Skin of body (tissue), 2 donors: ENCODE data around the gene GGA1. TPM values are rescaled to one million over a fixed set of nuclear protein-coding genes. Genes with fewer than 3 reads are reported as not detected.
"Not testable (repeated sequence)": the region's sequence is repeated elsewhere in the genome, so short reads cannot be mapped to it uniquely, and the experiment has no call there.

Source experiments
- DNase-seq: peaks from one replicate; lab custom pipeline; 2025; lab: John Stamatoyannopoulos, UW
- total RNA-seq: library from RNA; depleted of rRNA; stranded (reverse); fragments of >200 nt; gene quantifications from one replicate; pipeline ENCODE4 v1.2.3, GENCODE V29; 2014

GGA1 gene
- total RNA-seq, 1 donor from 2014 or later = 29.9 TPM

GRCh38 chr22:37569921-37570660 lies 38.5 kb upstream of the GGA1 start:
- DNase-seq = no peak

GRCh38 chr22:37570661-37570976 lies 38.0 kb upstream of the GGA1 start:
- DNase-seq = no peak

- DNase-seq = no peak
Measured at GRCh38 chr22:37571258-37571991, 37.2 kb upstream of the GGA1 start.

- DNase-seq = no peak
Measured at GRCh38 chr22:37571992-37572373, 36.7 kb upstream of the GGA1 start.

GRCh38 chr22:37575490-37576003 lies 33.1 kb upstream of the GGA1 start:
- no peak for DNase-seq

- DNase-seq = no peak
Measured at GRCh38 chr22:37578002-37578401, 30.6 kb upstream of the GGA1 start.

- no peak for DNase-seq
Measured at GRCh38 chr22:37581504-37581903, 27.1 kb upstream of the GGA1 start.

GRCh38 chr22:37582526-37582925 lies 26.1 kb upstream of the GGA1 start:
- DNase-seq = no peak

GRCh38 chr22:37588546-37589215 lies 20.0 kb upstream of the GGA1 start:
- no peak for DNase-seq

GRCh38 chr22:37589636-37590035 lies 19.0 kb upstream of the GGA1 start:
- no peak for DNase-seq

GRCh38 chr22:37591081-37591480 lies 17.6 kb upstream of the GGA1 start:
- DNase-seq = not testable (repeated sequence)

GRCh38 chr22:37591823-37592404 lies 16.7 kb upstream of the GGA1 start:
- no peak for DNase-seq

- DNase-seq = no peak
Measured at GRCh38 chr22:37594237-37594636, 14.4 kb upstream of the GGA1 start.

- no peak for DNase-seq
Measured at GRCh38 chr22:37599153-37599552, 9.5 kb upstream of the GGA1 start.

- no peak for DNase-seq
Measured at GRCh38 chr22:37601203-37601539, 7.5 kb upstream of the GGA1 start.

- DNase-seq = no peak
Measured at GRCh38 chr22:37601540-37602442, 6.8 kb upstream of the GGA1 start.

GRCh38 chr22:37602546-37603277 lies 5.9 kb upstream of the GGA1 start:
- not testable (repeated sequence) for DNase-seq

GRCh38 chr22:37604074-37604473 lies 4.6 kb upstream of the GGA1 start:
- no peak for DNase-seq

- DNase-seq = no peak
Measured at GRCh38 chr22:37604875-37605274, 3.8 kb upstream of the GGA1 start.
